Right lung (tissue), 5 donors: Measurements from ENCODE around the gene STEAP2. TPM values are rescaled to one million over a fixed set of nuclear protein-coding genes. Genes with fewer than 3 reads are reported as not detected.

Source experiments
- DNase-seq, 2 donors: peaks; one replicate each; pipeline ENCODE4 v3.0.0-alpha.2; 2013
- polyA plus RNA-seq, 5 donors: library from polyadenylated mRNA; unstranded; fragments of 120-200 nt; gene quantifications; one replicate each; pipeline versions ENCODE4 v1.2.1 to v1.2.3, GENCODE V29; 2013; ENCODE audit warnings: inconsistent platforms in 1 of 5, low replicate concordance in 1 of 5; ENCODE audit not compliant: insufficient read length in 5 of 5, insufficient read depth in 1 of 5

STEAP2 gene
- polyA plus RNA-seq, 5 donors: 4.2 to 12.9 (median 5.7) TPM

DNA sequence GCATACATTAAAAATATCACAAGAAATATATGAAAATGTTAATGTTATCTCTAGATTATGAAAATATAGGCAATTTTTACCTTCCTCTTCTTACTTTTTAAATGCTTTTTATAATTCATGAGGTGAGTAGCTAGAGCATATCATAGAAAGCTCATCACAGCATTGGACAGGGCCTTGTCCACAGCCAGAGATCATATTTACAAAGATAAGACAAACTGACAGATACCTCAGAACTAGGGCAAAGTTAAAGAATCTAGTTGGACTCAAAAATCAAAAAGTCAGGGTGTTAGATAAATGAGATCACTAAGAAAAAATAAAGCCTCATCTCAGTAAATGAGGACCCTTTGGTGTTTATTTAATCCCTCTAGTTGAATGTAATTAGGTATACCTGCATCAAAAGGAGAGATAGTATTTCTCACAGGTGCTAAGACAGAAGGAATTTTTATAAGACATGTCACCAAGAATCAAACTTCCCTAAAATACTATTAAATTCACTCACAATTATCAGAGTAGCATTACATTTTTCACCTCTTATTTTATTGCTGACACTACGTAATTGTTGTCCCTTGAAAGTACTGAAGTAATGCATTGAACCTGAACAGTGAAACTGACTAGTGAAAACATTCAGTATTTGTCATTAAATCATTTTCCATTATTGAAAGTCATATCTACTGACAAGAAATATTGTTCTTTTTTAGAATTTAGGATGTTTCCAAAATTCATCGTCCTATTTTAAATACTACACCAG lies 59.1 kb downstream of the STEAP2 start:
- DNase-seq: no peak

DNA sequence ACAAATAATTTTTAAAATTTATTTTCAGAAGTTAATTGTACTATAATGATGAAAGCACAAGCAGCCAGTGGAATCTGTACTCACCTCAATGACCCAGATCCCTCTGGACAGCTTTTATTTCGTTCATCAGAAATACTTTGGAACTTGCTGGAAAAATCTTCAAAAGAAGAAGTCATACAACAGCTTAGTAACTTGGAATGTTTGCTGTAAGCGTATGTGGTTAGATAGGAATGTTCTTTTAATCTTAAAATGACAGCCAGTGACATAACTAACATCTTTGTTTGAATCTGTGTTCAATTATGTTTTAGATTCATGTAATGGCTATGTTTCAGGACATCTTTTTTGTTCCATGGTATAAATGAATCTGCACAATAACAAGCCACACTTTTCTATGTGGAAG lies 60.2 kb downstream of the STEAP2 start:
- no peak for DNase-seq

DNA sequence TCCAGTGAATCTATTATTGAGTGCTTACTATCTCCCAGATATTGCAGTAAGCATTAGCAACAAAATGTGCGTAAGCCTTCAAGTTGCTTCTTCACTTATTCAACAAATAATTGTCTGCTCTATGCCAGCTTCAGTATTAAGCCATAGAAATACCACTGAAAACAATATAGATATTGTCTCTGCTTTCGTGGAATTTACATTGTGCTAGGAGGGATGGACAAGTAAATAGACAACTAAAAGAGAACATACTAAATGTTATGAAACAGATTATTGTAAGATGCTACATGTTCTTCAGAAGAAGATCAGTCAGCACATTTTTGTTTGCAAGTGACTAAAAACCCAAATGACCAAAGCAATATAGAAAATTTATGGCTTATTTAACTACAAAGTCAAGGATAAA lies 60.7 kb downstream of the STEAP2 start:
- DNase-seq: no peak

DNA sequence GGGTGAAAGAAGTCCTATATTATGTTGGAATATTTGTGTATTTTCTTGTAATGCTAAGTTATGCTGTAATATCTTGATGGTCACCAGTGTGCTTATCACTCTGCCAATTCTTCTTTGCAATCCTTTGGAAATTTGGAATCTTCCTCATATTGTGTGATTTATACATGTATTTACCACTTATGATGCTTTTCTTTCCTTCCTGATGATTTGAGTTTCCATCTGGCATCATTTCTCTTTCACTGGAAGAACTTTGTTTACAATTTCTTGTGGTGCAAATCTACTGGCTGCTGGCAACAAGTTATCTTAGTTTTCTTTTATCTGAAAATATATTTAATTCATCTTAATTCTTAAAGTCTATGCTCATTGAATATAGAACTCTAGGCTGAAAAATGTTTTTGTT lies 62.6 kb downstream of the STEAP2 start:
- DNase-seq: no peak

DNA sequence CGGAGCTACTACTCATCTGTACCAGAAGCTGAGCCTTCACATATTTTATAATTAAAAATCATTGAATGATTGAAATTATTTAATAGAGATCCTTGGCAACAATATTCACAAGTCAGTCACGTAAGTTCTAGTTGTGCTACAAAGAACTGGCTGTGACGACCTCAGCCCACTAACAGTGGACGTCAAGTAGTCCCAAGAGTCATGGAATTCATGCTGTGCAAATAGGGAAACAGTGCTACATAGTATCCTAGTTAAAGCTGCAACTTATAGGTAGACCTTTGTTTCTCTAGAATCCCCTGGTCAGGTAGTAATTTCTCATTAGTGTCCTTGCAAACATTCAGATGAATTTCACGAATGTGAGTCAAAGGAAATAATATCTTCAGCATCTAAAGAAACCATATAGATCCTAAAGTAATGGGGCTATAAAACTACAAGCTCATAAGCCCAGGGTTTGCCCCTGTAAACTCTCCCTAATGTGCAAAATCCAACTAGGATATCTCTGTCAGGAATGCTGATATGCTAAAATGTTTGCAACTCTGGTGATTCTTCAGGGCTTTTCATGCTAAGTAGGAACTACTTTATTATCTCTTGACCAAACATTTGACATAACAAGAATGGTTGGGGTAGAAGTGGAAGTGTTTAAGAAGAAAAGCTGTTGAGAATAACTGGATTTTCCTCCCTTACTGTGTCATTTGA lies 64.6 kb downstream of the STEAP2 start:
- no peak for DNase-seq

Other genes starting within 250 kb of the STEAP2 start
- gene STEAP1, start 57.3 kb upstream of the STEAP2 start, polyA plus RNA-seq: 1 to 10 TPM; 1.4 to 2.6 (median 1.7) TPM
- gene CFAP69, start 33.4 kb downstream of the STEAP2 start, polyA plus RNA-seq: 10 to 100 TPM in 4 of 5 donors, 1 to 10 TPM in 1; 8.9 to 15.1 (median 13.3) TPM
- gene FAM237B, start 109.6 kb downstream of the STEAP2 start, polyA plus RNA-seq: under 1 TPM; 0.11 to 0.25 (median 0.22) TPM
- 10 to 100 TPM; 18.5 to 29.2 (median 22.4) TPM for gene GTPBP10, start 135.0 kb downstream of the STEAP2 start, polyA plus RNA-seq
- gene CLDN12, start 191.7 kb downstream of the STEAP2 start, polyA plus RNA-seq: 10 to 100 TPM; 31.5 to 59.0 (median 52.0) TPM